Measurements from ENCODE around the gene VWC2. TPM values are rescaled to one million over a fixed set of nuclear protein-coding genes. Genes with fewer than 3 reads are reported as not detected.

The VWC2 gene
- total and polyA plus RNA-seq, 2 of the 4 experiments (the other 2 are of a cell fraction) = not detected

DNA sequence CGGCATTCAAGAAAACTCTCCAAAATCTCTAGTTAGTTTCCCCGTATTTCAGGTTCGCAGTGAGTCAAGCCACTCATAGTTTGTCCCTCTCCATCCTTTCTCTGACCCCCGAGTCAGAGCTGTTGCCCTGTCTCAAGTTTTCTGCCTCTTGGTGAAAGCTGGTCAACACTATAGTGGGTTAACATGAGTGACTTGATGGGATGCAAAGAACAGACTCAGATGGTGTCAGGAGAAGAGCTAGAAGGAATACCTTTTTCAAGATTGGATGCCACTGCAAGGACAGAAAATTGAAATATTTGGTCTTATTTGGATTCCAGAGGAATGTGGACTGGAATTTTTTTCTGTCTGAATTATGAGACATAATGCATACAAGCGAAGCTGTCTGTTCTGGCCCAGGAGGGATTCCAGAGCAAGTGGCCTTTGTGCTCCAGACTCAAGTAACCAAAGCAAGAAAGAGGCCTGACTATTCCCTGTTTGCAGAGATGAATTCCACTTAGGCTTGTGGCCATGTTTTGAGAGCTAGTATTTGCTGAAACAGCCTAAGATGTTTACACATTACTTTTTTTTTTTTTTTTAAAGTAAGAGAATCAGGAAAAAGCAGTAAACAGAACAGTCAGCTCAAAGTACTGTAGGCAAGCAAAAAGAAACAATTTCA lies 67.4 kb downstream of the VWC2 start:
- Histone ChIP-seq H3K4me1 (ENCODE audit: control insufficient read depth, insufficient read depth, low read length) (no peaks in the 10 kb centered on the region), H3K56ac (ENCODE audit: extremely low read depth, insufficient read depth, low read length) (no peak overlapping the region), H3K9me1 (ENCODE audit: insufficient read depth, low read length) (no peaks in the 10 kb centered on the region), H4K20me1 (ENCODE audit: insufficient read depth, low read length) (no peaks in the 10 kb centered on the region), H3K4me2 (ENCODE audit: low read depth, low read length) (no peak overlapping the region), H3K9ac (ENCODE audit: low read depth, low read length) (no peak overlapping the region), H3K4me3 (ENCODE audit: insufficient read depth, low read depth, low read length) (no peak overlapping the region), H3K36me3 (ENCODE audit: control insufficient read depth, insufficient read depth, low read length) (no peaks in the 10 kb centered on the region), H2BK120ac (ENCODE audit: low read depth, low read length) (no peak overlapping the region), H3K9me3 (ENCODE audit: control insufficient read depth, insufficient read depth, low read length) (peaks cover 12% of the 10 kb centered on the region), H3K23ac (ENCODE audit: low read depth, low read length) (no peak overlapping the region), H3K27ac (ENCODE audit: insufficient read depth, low read length) (no peak overlapping the region), H2AK9ac (replicated peaks; ENCODE audit: low read depth, low read length, poor library complexity) (no peak overlapping the region), H3K4ac (ENCODE audit: low read depth, low read length) (no peak overlapping the region), H3K14ac (replicated peaks; ENCODE audit: low read depth, low read length) (no peak overlapping the region), H2BK15ac (ENCODE audit: low read depth, low read length) (no peak overlapping the region), H2AFZ (replicated peaks; ENCODE audit: low read length, poor library complexity) (no peak overlapping the region), H2BK5ac (ENCODE audit: low read depth, low read length, poor library complexity, severe bottlenecking) (no peak overlapping the region), H2AK5ac (ENCODE audit: low read depth, low read length) (no peak overlapping the region), H2BK20ac (ENCODE audit: low read depth, low read length) (no peak overlapping the region), H3K18ac (ENCODE audit: low read depth, low read length) (no peak overlapping the region), H4K5ac (ENCODE audit: low read depth, low read length) (no peak overlapping the region), H3K27me3 (ENCODE audit: control insufficient read depth, insufficient read depth, low read length) (no peaks in the 10 kb centered on the region), H4K8ac (ENCODE audit: low read depth in 2 of 2, low read length in 2 of 2) (no peak overlapping the region), H3K79me1 (ENCODE audit: low read depth in 1 of 2, low read length in 2 of 2) (no peaks in the 10 kb centered on the region), H4K91ac (ENCODE audit: insufficient read depth, low read depth, low read length) (no peak overlapping the region)
- CTCF ChIA-PET = no interaction called here
- intact Hi-C loops (cut with micrococcal nuclease) (no loop called here), dilution Hi-C loops (cut with HindIII; ENCODE audit: low sequenced_read_pairs, unreplicated experiment) (no loop called here), in situ Hi-C loops (cut with MboI; ENCODE audit: low sequenced_read_pairs) (no loop called here)
- BruUV-seq (replicated peaks) = no TSS peak
- DNase-seq (no peak), ATAC-seq (ENCODE audit: low read depth) (no peak)
- no peak for TF ChIP-seq CHD1 (IDR thresholded peaks at IDR 0.05; ENCODE audit: low read depth, low read length)
- POLR2A ChIA-PET (ENCODE audit: unreplicated experiment) = no interaction called here
- WGBS, 2 experiments (ENCODE audit: extremely low coverage in 2 of 2, insufficient read length in 1 of 2) = 79% methylated on average over 2 of the region's 5 CpGs; no CpG with 5 or more reads in 1 of the 2 experiments

All from IMR-90 (cell line).